ENCODE results near the gene FAM78B.

The FAM78B gene

DNA sequence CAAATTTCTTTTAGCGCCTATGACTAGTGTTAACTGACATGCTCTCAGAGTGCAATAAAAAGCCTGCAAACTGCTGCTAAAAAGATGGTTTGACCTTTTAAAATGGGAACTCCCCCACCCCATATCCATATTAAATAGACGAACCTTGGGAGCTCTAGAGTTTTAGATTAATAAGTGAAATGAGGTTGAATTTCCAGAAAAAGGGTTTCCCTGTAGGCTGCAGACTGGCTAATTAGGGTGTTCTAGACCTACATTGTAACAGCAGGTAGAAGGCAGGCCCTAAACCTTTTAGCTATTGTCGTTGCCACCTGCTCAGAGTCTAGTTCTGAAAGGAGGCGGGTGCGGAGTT, 2.2 kb downstream of the FAM78B start:
- DNase-seq = no peak

DNA sequence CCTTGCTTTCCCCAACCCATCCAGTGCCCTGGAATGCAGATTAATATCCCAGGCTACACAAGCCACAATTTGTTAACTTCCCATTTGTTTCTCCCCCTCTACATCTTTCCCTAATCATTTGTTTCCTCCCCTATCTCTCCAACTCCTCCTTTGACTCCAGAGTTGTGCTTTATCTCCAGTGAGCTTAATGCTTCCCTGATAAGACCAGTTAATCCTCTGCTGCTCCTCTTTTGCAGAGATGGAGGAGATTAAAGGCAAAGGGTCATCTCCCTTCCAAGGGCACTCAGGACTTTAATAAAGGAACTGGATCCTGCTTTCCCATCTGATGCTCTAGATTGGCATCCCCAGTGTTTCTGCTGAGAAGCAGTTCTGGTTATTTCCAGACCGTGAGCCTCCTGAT, 7.1 kb downstream of the FAM78B start:
- DNase-seq = no peak

DNA sequence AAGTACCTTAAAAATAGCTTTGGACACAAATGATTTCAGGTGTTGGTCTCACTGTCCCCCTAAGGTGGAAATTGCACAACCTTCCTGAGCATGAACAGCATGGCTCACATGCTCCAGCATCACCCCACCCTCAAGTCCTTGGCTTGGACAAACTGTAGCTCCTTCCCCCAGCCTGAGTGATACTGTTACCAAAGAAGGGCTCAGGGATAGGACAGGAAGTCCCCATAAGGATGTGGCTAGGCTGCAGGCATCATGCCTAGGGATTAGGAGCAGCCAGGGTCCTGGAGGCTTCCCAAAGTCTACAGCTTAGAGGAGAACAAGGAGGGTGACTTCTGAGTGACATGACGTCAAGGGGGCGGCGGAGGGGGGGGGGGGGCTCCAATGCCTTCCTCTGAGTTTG, 10.1 kb downstream of the FAM78B start:
- no peak for DNase-seq

DNA sequence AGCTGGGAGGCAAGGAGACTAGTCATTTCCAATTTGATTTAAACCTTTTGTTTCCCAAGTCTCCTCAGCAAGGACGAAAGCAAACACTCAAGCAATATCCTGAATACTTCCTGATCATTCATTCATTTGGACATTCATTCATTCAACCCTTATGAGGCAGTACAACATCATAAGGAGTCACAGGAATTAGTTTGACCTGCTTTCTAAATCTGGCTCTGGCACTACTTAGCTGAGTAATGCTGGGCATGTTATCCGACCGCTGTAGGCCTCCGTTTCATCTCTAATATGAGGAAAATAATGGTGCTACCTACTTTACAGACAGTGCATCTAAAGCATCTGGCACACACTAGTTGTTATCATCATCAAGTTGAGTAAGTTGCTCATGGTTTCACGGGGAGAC, 11.7 kb downstream of the FAM78B start:
- DNase-seq = no peak

DNA sequence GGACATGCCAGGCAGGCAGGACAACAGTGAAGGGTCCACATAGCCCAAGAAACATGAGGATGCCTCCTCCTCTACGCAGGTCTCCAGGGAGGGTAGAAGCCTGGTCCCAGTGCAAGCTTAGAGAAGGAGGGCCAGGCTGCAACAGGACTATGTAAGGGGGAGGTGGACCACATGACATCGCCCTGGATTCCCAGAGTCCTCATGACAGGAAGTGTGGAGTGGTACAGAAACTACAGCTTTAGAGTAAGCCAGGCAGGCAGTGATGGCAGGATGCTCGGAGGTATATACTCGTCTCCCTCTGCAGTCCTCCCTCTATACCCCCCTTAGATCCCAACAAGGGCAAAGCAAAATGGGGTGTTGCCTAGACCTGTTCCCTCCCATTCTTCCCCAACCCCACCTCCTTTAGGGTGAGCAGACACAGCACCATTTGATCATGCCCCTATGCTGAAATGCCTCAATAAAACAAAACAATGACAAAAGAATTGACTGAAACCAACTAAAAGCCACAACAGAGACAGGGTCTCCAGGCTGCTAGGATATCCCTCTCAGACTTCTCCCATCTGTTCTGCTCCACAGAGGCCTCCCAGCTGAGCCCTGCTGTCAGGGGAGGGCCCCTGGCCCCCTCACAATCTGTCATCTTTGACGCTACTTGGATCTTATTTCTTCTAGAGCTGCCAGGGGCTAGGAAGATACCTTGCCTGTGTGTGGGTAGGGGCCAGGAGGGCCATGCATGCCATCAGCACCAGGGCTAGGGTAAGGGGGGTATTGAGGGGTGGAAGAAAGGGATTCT, 13.1 kb downstream of the FAM78B start:
- DNase-seq = no peak

DNA sequence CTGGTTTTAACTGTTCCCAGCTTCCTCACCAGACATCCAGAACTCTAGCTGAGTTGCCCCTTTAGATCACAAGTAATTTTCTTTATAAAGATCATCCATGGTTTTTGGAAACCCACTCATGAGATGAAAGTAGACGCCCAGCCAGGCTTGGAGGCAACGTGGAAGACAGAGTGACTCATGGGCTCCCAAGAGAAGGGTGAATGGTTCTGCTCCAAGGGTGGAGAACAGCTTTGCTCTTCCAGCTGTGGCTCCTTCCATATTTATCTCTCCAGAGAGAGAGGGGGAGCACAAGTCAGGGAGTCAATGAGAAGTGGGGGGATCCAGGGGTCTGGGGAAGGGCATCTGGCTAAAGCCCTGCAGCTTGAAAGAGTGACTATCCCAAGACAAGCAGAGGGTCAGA, 13.8 kb downstream of the FAM78B start:
- DNase-seq = no peak

DNA sequence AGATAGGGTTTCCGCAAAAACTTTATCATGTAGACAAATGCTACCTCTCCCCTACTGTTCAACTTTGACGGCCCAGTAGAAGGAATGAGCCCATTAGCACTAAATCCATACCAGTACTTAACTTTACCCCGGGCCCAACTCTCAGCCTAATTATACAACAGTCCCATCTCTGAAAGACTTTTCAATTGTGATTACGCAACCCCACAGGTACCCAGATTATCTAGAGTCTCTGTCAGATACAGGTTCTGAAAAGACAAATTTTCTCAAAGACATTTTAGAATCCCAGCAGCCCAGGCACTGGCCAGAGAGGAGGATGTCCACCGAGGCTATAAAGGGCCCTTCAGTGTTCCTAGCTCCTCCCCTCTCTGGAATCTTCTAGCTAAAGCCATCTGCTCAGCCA, 15.0 kb downstream of the FAM78B start:
- DNase-seq = no peak

DNA sequence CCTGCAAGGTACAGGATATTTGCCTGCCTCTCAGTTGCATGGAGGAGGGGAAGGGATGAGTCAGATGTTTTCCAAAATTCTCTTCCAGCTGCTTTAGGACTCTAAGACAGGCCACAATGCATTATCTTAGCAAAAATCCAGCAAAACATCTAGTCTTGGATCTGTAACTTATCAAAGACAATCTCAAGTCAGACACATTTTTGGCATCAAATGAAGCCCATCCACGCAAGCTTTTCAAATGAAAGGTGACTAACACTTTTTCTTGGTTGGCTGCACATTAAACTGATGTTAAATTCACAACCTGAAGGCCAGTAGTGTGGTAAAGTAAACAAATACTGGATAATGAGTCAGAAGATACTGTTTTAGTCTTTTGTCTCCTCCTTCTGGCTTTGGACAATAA, 21.3 kb downstream of the FAM78B start:
- DNase-seq = no peak

DNA sequence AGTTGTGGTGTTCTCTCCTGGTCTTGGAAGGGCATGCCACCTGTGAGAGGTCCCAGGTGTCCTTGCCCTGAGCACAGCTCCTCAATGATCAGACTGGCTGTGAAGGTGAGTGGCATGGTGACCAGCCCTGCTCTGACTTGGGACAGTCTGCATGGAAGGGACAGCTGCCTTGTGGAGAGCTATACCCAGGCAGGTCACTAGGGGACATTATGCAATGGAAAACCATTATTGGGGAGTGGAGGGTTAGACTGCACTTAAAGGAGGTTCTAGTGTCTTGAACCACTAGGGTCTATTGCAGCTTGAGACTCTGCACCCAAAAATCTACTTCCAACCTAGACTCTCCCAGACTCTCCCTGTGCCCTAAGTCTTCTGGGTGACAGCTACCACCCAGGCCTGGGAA, 24.8 kb downstream of the FAM78B start:
- no peak for DNase-seq

DNA sequence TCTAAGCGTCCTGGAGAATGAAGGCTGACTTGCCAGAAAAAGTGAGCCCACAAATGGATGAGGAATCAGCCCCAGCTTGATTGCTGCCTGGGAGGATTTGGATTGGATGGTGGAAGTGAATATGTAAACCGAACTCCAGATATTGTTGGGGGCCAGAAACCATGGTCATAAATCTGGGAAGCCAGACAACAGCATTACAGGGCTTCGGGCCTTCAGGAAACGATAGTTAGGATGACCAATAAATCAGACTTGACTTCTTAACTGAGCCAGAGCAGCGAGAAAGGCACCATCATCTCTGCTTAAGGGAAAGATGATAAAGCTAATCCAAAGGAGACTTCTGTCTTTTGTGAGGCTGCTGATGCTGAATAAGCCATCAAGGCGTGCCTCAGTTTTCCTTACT, 26.6 kb downstream of the FAM78B start:
- DNase-seq = no peak

DNA sequence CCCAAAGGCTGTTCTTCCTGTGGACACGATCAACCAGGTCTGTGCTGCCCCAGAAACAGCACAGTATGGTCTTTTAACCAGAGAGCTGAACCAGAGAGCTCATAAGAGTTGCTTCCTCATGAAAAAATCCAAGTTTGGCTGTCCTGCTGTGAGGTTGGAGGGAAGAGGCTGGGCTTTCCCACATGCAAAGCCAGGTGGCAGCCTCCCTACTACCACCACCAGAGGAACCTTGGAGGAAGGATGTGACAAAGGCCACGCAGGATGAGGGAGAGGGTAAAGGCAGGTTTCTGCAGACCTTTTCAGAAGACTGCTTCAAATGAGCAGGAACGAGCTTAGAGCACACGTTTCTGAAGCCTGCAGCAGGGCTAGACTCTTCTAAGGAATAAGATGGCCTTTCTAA, 27.1 kb downstream of the FAM78B start:
- DNase-seq = no peak

DNA sequence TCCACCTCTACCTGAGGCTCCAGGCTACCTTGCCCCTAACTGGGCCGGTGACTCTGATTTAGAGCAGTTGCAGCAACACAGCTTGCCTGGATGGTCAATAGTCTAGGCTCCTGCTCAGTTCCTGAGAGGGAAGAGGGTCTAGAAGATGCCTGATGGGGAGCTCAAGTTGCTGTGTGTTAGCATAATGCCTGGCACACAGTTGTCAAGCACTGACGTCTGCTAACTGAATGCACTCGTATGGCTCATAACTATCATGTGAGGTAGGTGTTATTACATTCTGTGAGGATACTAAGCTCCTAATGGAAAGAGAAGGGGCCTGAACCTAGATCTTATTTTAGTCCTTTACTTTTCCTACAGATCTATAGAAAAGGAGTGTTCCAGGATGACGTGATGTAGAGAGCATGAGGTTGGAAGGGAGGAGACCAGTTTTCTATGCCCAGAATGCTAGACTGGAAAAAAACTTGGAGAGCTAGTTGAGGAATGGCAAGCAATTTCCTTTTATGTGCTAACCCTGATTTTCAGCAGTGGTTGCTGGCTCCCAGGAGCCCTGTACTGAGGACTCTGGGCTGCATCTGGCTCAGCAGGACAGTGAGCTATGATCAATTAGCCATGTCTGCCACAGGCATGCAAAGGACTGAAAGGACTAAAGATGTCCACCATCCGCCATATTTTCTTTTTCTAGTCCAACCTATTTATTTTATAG, 30.0 kb downstream of the FAM78B start:
- no peak for DNase-seq

DNA sequence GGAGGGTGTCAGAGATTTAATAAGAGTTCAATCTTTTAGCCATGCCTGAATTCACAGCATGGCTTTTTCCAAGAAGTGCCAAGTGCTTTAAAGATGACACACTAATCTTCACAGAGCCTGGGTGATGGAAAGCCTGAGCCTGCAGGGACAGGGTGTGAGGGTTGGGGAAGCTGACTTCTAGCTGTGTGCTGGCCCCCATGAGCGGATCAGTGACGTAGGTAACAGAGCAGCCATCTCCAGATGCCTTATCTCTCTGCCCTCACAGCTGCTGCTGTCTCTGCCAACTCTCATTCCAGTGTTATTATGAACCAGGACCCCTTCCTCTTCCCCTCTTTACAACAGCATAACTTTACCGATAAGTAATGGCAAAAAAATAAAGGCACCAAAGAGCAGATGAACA, 30.6 kb downstream of the FAM78B start:
- no peak for DNase-seq

DNA sequence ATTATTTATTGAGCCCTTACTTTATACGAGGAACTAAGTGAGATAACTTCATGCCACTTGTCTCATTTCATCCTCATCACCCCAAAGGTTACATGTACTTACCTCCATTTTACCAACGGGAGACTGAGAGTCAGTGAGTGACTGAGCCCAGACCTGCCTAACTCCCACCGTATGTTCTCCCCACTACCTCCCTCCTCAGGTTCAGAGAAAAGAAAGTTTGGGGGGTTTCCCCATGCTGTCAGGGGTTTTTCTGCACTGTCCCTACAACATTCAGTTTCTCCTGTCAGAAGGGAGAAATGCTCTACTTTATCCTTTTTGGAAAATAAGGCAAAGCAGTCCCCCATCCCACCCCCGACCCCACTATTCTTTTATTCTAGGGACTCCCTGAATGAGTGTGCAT, 32.9 kb downstream of the FAM78B start:
- no peak for DNase-seq

DNA sequence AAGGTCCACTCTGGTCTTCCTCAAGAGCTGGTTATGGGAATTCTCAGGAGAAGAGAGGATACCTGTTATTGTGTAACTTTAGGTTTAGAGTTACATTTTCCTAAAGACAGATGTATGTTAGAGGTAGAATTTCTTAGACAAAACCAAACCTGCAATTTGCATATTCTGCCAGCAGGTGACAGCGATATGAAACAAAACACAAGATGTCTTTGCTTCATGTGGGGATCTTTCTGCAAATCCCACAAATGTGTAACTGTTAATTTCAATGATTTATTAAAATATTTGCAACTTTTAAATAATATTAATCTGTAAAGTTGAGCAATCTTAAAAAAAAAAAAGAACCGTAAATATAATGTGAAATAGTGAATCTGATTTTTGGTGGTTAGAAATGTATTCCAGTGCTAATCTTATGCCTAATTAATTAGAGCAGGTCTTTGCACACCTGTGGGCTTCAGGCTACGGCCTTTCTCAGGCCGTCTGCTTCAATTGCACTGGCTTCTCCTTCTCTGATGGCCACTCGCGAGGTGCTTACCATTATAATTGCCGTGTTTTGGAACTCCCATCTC, 33.4 kb downstream of the FAM78B start:
- peak; percentile 44 for DNase-seq

DNA sequence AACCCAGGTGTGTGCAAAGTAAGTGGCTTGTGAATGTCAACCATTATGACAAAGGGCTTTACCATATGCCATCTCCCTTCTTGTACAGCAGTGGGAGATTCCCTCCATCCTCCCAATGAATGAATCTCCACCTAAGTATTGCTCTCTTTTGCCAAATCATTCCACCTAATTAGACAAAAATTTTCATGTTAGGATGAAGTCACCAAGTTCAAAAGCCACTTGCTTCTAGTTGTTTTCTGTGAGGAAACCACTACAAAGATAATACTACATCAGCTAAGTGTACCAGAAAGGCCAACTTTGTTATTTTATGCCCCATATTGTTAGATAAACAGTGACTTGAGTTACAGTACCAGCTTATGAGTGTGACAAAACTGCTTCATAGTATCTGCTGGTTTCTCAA, 34.3 kb downstream of the FAM78B start:
- DNase-seq = no peak

DNA sequence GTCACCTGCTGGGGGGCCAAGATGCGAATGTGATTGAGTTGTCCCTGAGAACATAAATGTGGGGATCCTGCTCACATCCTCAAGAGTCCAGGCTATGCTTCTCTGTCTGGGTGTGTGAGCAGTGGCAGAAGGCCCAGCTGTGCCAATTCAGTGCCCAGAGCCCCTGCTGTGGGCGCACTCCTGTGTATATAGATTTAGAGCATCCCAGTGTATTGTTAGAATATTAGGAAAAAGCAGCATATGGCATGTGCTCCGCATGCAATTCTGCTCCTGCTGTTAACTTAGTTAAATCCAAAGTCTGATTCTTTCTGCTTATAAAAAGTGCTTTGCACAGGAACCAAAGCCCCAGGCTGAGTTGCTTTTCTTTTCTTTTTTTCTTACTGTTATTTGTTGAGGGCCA, 37.8 kb downstream of the FAM78B start:
- DNase-seq = no peak

DNA sequence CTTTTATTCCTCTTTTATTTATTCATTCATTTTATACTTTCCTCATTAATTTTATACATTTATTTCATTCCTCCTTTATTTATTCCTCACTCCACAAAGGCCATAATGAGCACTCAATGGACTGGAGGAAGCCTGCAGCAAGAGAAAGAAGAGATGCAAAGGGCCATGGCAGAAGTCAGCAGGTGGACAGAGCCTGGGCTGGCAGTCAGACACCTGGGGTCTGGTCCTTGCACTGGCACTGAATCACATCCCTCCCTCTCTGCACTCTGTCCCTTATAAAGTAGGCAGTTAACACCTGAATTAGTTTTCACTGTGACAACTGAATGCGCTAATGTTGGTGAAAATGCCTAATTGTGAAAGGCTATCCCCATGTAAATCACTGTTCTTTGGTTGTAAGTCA, 38.6 kb downstream of the FAM78B start:
- no peak for DNase-seq

DNA sequence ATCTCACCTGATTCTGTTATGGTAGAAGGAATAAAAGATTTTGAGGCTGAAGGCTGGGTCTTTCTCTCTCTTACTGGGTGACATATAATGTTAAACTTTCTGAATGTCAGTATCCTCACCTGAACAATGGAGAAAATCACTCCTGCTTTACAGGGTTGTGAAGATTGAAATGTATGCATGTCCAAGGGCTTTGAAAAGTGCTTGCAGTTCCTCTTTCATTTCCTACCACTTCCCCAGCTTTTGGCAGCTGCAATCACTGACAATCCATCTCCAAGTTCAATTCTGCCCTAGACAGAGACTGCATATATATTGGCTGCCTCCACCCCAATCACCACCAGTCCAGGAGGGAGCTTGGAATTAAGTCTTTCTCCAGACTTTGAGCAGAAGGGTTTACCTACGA, 39.8 kb downstream of the FAM78B start:
- DNase-seq = no peak

DNA sequence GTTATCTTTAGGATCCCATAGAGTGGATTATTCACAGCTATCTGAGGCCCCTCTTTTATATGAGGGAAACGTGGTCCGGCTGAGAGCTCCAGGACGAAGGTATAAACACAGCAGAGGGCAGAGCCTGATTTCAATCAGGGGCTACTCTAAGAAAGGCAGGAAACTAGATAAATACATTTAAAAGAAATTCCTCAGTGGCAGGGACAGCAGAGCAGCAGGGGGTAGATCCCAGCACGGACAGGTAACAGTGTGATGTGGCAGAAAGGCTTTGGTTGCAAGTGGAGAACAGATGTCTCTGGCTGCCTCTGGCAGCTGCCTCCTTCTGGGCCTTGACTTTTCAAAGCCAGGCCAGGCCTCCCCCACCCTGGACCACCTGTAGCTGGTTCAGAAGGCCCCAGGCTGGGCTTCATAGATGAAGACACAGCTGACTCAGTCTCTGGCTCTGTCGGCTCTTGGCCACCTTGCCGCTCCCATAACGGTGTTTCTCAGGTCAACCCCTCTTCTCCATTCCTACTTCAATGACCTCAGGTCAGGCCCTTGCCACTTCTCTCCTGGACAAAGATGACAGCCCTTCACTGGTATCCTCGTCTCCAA, 43.8 kb downstream of the FAM78B start:
- no peak for DNase-seq

DNA sequence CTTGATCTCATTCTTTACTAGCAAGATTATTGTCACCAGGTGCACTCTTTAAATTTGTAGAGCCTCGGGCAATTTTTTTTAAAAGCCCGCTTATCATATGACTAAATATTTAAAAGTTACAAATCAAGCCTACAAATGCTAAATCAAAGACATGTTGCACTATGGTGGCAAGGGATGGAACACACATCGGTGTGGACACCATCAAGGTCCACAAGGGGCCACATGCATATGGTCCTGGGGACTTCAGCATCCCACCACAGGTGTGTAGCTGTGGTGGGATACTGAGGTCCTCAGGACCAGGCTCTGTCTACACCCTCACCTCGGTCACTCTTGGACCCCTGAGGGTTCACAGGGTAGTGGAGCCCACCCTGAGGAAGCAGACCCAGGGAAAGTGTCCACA, 45.8 kb downstream of the FAM78B start:
- no peak for DNase-seq

DNA sequence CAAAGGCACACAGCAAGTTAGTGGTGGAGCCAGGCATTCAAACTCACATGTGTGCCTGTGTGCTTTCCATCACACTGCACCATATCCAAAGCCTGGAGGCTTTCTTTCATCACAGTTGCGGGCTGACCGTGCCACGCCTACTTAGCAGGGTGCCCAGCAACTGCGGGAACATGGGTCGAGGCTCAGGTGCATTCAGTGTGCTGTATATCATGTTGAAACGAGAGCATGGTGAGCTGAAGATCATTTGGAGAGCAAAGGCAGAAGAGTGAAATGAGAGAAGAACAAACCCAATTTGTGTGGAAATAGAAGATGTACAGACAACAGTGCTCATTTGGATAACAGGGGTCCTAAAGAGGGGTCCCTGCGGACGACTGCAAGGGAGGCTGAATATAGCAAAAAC, 46.5 kb downstream of the FAM78B start:
- DNase-seq = no peak

DNA sequence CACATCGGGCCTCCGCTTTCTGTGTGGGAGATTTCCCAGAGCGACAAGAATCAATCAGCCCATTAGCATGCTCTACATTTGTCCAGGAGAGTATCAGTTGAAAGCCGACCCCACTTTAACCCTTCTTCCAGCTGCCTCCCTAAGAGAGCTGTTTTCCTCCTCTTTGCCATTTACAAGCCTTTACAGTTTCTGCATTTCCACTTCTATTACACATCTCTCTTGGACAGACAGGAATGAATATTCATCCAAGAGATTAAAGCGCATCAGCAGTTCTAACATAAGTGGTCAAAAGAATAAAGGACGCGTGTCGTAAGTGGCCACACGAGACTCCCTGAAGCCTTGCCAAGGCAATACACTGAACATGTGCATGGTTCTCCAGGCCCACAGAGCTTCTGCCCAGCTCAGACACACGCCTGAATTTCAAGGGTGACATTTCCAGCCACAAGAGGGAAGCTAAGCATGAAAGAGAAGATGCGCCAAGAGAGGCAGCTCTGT, 47.3 kb downstream of the FAM78B start:
- no peak for DNase-seq

DNA sequence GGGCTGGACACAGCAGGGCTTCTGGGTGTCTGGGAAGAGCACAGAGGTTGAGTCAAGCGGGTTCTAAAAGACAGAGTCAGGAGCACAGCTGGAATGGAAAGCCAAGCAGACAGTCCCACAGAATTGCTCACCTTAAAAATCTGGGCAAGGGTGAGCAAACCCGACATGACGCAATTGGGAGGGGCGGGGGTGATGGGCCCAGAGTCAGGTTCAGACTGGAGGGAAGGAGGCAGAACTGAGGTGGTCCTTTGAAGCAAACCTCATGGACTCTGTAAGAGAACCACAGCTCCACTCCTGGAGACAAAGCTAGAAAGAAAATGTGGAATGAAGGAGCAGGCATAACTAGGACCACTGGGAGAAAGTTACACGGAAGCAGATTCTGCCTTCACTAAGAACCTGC, 49.0 kb downstream of the FAM78B start:
- DNase-seq = no peak

All from hematopoietic multipotent progenitor cell treated with erythropoietin and hydrocortisone succinate and interleukin-3 and kit ligand, for 4 days (in vitro differentiated cells).